Kidney (tissue), 14 donors: ENCODE measurements around the gene SRBD1. TPM values are rescaled to one million over a fixed set of nuclear protein-coding genes. Genes with fewer than 3 reads are reported as not detected.

Experiments
- DNase-seq, 5 donors: peaks; one replicate each; pipeline ENCODE4 v3.0.0-alpha.2; 2013 to 2020
- FAIRE-seq: peaks from 2 replicates; lab custom pipeline; 2012; peaks lifted over from hg19 to GRCh38; lab: Jason Lieb, UNC
- H3K27ac ChIP-seq, 2 donors: one replicate each; pipeline ENCODE4 v1.7.0; 2013; ENCODE audit warnings: low read depth in 2 of 2, low read length in 2 of 2, inconsistent platforms in 1 of 2
- H3K27me3 ChIP-seq: one replicate; pipeline ENCODE4 v1.7.1; 2013; ENCODE audit warnings: low read length, inconsistent platforms; ENCODE audit not compliant: control insufficient read depth, insufficient read depth
- H3K36me3 ChIP-seq, 3 donors: one replicate each; pipeline versions ENCODE4 v1.7.0 to v1.7.1; 2013; ENCODE audit warnings: low read length in 3 of 3, control low read depth in 1 of 3, inconsistent platforms in 1 of 3; ENCODE audit not compliant: insufficient read depth in 3 of 3, control insufficient read depth in 2 of 3
- H3K4me1 ChIP-seq, 3 donors: one replicate each; pipeline versions ENCODE4 v1.7.0 to v1.7.1; 2013; ENCODE audit warnings: low read length in 3 of 3, inconsistent platforms in 1 of 3, low read depth in 1 of 3; ENCODE audit not compliant: control insufficient read depth in 2 of 3, insufficient read depth in 2 of 3
- H3K4me3 ChIP-seq, 3 donors: one replicate each; pipeline versions ENCODE4 v1.7.0 to v1.8.1; 2013; ENCODE audit warnings: low read length in 3 of 3, control low read depth in 1 of 3, inconsistent platforms in 1 of 3
- H3K9ac ChIP-seq, 3 donors: one replicate each; pipeline versions ENCODE4 v1.7.0 to v1.7.1; 2013; ENCODE audit warnings: low read length in 3 of 3, control low read depth in 1 of 3, inconsistent platforms in 1 of 3
- H3K9me3 ChIP-seq, 3 donors: one replicate each; pipeline versions ENCODE4 v1.7.0 to v1.7.1; 2013; ENCODE audit warnings: low read length in 3 of 3, control low read depth in 1 of 3, inconsistent platforms in 1 of 3; ENCODE audit not compliant: control insufficient read depth in 2 of 3, insufficient read depth in 1 of 3
- intact Hi-C: fragments of 100-400 bp; cut with DNase I; formaldehyde crosslinking; loops from one replicate; pipeline ENCODE4 v1.11.1; 2022
- polyA plus RNA-seq: library from polyadenylated mRNA; stranded (reverse); fragments of 350-450 nt; fragmentation: Illumina TruSeq; extraction: RNeasy Lipid Tissue Mini Kit (QIAGEN cat#74804); gene quantifications from one replicate; pipeline ENCODE4 v1.2.3, GENCODE V29; 2014; ENCODE audit warnings: low read depth, low replicate concordance; ENCODE audit not compliant: insufficient read depth
- total RNA-seq: library from RNA; stranded (reverse); fragmentation: NEBNext Ultra II Directional; extraction: Animal tissue kit (Norgen Biotek cat#: 25700); gene quantifications from one replicate; pipeline ENCODE4 v1.2.1, GENCODE V29; 2021
- TF ChIP-seq, protein P1 (sequence below): IDR thresholded peaks from 3 replicates; pipeline ENCODE4 v1.5.1; 2012; ENCODE audit warnings: mild to moderate bottlenecking, moderate library complexity, borderline replicate concordance; ENCODE audit not compliant: insufficient read depth; ENCODE audit errors: extremely low read depth
- donor health status: control.
- donor health status: control.
- donor health status: control.
- donor health status: control.
- donor health status: control.
- donor health status: DM: yes; HTN: yes; CAD: no.
- donor health status: Normal renal cell carcinoma (clear cell type).

SRBD1 gene
- total and polyA plus RNA-seq, 2 donors from 2014 or later: 5.4 to 19.5 TPM

DNA sequence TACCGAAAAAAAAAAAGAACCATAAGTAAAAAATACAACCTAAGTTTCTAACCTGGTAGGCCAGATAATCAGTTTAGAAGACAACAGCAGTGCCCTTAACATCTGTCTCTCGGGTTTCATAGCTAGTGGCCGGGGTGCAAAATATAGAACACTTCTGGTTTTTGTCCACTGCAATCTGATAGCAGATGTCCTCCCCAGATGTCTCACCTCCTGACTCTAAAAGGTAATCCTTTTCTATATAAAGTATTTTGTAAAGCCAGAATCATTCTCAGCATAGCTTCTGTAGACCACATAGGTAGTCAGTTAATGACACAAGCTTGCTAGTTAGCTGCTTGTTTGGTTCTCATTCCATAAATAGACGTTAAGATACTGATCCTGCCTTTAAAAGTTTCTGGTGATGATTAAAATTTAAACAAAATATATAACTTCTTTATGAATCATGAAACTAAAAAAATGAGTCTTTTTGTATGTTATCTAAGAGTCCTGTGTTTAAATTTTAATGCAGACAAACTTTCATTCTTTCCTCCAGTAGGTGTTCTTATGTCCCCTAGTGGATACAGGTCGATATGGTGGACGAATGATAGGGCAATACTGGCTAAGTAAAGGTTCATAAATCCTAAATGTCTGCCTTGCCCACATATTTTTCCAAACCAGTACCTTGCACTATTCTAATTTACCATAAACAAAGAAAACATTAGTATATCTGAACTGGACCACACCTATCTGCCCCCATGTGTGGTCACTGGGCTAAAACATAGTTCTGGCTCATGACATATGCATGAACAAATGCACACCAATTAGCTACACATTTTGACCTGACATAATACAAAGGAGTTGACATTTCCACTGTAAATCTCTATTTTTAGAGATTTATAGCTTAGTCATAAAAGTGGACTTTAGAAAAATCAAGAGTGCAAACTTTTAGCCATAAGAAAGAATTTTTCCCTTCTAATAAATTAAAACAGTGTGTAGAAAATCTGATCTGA, 171.0 kb downstream of the SRBD1 start:
- intact Hi-C loops: no loop called here
- Histone ChIP-seq H3K27me3 (no peaks in the 10 kb centered on the region), H3K36me3 (no peaks in the 10 kb centered on the region), H3K9me3 (no peaks in the 10 kb centered on the region), H3K9ac (no peak overlapping the region), H3K4me1 (no peaks in the 10 kb centered on the region), H3K27ac (no peak overlapping the region), H3K4me3 (no peak overlapping the region)
- no peak for FAIRE-seq
- DNase-seq: no peak
- TF ChIP-seq, protein P1, sequence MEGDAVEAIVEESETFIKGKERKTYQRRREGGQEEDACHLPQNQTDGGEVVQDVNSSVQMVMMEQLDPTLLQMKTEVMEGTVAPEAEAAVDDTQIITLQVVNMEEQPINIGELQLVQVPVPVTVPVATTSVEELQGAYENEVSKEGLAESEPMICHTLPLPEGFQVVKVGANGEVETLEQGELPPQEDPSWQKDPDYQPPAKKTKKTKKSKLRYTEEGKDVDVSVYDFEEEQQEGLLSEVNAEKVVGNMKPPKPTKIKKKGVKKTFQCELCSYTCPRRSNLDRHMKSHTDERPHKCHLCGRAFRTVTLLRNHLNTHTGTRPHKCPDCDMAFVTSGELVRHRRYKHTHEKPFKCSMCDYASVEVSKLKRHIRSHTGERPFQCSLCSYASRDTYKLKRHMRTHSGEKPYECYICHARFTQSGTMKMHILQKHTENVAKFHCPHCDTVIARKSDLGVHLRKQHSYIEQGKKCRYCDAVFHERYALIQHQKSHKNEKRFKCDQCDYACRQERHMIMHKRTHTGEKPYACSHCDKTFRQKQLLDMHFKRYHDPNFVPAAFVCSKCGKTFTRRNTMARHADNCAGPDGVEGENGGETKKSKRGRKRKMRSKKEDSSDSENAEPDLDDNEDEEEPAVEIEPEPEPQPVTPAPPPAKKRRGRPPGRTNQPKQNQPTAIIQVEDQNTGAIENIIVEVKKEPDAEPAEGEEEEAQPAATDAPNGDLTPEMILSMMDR: no peak

- intact Hi-C loops: no loop called here
- no peak overlapping the region for H3K27ac ChIP-seq
- DNase-seq: no peak
- TF ChIP-seq, protein P1: no peak
- no peaks in the 10 kb centered on the region for H3K9me3 ChIP-seq
- no peaks in the 10 kb centered on the region for H3K36me3 ChIP-seq
- no peak overlapping the region for H3K4me3 ChIP-seq
- no peaks in the 10 kb centered on the region for H3K27me3 ChIP-seq
- no peak for FAIRE-seq
- H3K4me1 ChIP-seq: no peaks in the 10 kb centered on the region
- no peak overlapping the region for H3K9ac ChIP-seq
Measured at GRCh38 chr2:45438872-45439665, 172.0 kb downstream of the SRBD1 start.

DNA sequence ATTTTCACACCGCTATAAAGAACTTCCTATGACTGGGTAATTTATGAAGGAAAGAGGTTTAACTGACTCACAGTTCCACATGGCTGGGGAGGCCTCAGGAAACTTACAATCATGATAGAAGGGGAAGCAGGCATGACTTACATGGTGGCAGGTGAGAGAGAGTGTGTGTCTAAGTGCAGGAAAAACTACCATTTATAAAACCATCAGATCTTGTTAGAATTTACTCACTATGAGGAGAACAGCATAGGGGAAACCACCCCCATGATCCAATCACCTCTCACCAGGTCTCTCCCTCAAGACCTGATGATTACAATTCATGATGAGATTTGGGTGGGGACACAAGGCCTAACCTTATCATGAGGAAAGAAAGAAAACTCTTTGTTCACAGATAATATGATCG, 174.6 kb downstream of the SRBD1 start:
- intact Hi-C loops: no loop called here
- DNase-seq: no peak
- no peak for FAIRE-seq
- no peaks in the 10 kb centered on the region for H3K36me3 ChIP-seq
- TF ChIP-seq, protein P1: no peak
- no peaks in the 10 kb centered on the region for H3K4me1 ChIP-seq
- no peaks in the 10 kb centered on the region for H3K27me3 ChIP-seq
- no peak overlapping the region for H3K4me3 ChIP-seq
- H3K9me3 ChIP-seq: no peaks in the 10 kb centered on the region
- no peak overlapping the region for H3K9ac ChIP-seq
- H3K27ac ChIP-seq: no peak overlapping the region
